ENCODE data around the gene C16orf86.

Gene C16orf86

DNA sequence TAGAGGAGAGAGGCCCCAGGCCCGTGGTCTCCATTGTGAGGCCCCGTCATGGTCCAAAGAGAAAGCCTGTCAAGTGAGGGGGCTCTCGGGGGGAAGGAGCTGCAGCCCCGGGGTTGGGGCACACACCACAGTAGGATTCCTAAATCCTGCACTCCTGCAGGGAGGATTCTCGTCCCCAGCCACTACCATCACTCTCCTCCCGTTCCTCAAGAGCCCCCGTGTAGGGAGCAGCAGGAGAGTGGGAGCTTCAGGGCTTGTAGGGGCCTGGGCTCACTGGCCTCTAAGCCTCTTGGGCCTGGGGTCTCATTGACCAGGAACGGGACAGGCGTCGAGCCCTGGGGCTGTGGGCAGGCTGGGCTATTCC is 821 bp downstream of the C16orf86 start:
- no peak for DNase-seq (ENCODE audit: low read depth in 2 of 2)

GRCh38 chr16:67667817-67668494 is 1.3 kb downstream of the C16orf86 start:
- peak; percentile 61 to 67 for DNase-seq (ENCODE audit: low read depth in 2 of 2)

DNA sequence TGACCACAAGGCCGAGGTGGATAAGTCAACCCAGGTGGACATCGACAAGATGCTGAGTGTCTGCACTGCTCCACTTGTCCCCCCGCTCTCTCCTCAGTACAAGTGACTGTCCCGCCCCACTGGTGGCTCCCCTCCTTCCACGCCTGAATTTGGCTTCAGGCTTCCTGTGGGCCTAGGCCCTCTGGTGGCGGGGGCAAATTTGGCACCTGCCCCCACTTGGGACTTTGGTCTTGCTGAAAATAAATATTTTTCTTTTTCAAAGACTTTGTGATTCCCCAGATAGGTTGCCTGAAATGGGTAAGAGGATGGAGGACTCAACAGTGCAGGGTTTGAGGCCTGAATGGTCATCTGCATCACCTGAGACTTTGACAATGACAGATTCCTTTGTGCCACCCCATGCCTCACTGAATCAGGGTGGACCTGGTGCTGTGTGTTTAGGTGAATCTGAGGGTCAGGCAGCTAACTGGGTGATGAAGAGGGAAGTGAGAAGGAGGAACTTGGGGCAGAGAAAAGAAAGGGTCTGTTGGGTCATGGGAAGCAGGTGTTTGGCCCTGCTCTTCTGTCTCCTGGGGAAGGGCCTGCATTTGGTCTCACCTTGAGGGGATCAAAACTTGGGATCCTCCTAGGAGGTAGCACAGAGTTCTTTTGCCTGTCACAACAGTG is 2.0 kb downstream of the C16orf86 start:
- DNase-seq (ENCODE audit: low read depth in 2 of 2) = no peak

- DNase-seq (ENCODE audit: low read depth in 2 of 2) = no peak
Measured at GRCh38 chr16:67669499-67670101, 3.0 kb downstream of the C16orf86 start.

DNA sequence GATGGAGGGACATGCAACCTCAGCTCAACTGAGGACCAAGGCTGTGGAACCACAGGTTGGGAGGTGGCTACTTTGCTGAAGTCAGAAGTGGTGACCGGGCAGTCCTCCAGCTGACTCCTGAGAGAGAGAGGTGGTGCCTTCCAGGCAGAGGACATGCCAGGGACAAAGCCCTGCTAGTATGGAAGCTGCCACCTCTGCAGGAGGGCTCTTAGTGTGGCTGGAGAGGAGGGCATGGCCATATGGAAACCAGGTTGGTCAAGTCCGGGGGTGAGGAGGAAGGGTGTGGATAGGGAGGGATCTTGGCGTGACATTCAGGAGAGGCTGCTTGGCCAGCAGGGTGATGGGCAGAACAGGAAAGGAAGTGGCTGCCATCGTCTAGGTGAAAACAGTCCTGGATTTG is 5.7 kb downstream of the C16orf86 start:
- no peak for DNase-seq (ENCODE audit: low read depth in 2 of 2)

- DNase-seq (ENCODE audit: low read depth in 2 of 2) = no peak
Measured at GRCh38 chr16:67672739-67673662, 6.4 kb downstream of the C16orf86 start.

DNA sequence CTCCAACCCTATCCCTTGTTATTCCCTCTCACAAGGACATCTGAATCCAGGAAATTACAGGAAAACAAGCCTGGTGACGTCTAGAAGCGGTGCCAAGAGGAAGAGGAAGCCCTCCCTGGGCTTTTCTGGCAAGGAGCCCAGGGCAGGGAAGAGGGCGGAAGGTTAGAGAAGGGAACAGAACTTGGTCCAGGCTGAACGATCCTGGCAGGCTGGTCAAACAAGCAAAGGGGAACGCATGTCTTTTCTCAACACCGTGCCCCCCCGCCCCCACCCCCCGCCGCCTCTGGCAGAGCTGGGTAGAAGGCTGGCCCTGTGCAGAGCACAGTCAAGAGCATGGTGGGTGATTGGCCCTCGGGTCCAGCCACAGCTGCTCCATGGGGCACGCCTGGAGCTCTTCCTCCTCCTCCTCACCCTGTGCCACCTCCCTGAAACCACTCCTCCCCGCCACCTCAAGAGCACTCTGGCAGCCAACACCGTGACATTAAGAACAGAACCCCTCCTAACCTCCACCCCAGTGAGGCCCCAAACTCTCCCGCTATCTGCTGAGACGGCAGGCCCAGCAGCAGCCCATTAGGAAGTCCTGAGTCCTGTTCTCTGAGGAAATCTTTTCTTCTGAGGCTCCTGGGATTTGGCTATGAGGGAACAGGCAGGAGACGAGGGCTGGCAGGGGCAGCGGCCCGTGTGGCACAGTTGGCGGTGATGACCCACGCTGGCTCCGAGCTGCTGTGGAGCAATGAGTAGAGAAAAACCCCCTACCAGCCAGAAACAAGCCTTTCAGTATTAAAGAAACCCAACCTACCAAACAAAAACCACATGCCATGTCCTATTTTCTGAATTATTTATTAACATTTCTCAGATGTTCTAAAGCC is 7.3 kb downstream of the C16orf86 start:
- no peak for DNase-seq (ENCODE audit: low read depth in 2 of 2)

DNA sequence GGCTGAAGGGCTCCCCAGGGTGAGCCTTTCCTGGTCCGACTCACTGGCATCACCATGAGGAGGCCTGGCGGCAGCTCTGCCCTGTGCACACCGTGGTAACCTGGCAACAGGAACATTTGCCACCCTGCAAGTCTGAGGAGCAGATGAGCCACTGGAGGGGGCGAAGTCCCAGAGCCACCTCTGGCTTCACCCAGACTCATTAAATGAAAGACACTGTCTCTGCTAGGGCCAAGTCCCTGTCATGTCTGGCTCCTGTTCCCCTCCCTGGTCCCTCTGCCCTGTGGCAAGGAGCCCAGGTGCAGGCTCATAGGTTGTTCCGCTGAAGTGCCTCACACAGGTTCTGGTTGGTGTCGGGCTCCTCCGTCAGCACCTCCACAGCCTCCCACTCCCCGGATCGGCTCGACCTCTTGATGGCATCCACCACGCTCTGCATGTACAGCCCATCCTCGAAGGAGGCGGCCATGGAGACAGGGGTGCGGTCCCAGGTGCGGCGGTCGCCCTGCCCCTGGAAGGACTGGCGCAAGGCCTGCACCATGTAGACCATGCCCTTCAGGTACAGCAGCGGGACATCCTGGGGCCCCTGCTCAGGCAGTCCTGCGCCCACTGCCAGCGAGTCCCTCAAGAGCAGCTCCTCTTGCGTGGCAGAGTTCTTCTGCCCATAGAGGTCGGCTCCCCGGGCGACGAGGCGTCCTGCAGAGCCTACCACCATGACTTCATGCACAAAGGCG is 8.4 kb downstream of the C16orf86 start:
- no peak for DNase-seq (ENCODE audit: low read depth in 2 of 2)

GRCh38 chr16:67675579-67675935 is 8.9 kb downstream of the C16orf86 start:
- DNase-seq (ENCODE audit: low read depth in 2 of 2) = no peak

DNA sequence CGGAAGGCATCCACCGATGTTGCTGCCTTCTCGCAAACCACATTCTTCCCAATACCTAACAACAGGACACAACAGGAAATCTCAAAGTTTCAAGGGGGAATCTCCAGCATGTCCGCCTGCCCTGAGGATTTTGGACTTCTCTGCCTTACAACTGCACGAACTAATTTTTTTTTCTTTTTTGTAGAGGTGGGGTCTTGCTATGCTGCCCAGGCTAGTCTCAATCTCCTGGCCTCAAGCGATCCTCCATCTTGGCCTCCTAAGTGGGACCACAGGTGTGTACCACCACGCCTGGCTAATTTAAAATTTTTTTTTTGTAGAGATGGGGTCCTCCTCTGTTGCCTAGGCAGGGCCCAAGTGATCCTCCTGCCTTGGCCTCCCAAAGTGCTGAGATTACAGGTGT is 9.4 kb downstream of the C16orf86 start:
- no peak for DNase-seq (ENCODE audit: low read depth in 2 of 2)

GRCh38 chr16:67676516-67676915 is 9.9 kb downstream of the C16orf86 start:
- DNase-seq (ENCODE audit: low read depth in 2 of 2) = no peak

DNA sequence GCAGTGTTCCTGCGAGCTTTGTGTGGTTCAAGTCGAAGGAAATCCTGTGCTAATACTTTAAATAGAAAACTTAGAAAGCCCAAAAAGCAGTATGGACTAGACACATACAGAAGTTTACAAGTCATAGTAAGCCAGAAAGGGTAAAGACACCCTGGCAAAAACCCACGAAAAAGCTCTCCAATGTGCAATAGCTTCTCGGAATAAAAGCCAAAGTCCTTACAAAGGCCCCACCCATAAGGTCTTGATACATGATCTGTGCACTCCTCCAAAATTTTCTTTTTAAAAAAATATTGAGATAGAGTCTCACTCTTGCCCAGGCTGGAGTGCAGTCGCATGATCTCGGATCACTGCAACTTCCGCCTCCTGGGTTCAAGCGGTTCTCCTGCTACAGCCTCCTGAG is 10.3 kb downstream of the C16orf86 start:
- no peak for DNase-seq (ENCODE audit: low read depth in 2 of 2)

- DNase-seq (ENCODE audit: low read depth in 2 of 2) = no peak
Measured at GRCh38 chr16:67677712-67678111, 11.1 kb downstream of the C16orf86 start.

DNA sequence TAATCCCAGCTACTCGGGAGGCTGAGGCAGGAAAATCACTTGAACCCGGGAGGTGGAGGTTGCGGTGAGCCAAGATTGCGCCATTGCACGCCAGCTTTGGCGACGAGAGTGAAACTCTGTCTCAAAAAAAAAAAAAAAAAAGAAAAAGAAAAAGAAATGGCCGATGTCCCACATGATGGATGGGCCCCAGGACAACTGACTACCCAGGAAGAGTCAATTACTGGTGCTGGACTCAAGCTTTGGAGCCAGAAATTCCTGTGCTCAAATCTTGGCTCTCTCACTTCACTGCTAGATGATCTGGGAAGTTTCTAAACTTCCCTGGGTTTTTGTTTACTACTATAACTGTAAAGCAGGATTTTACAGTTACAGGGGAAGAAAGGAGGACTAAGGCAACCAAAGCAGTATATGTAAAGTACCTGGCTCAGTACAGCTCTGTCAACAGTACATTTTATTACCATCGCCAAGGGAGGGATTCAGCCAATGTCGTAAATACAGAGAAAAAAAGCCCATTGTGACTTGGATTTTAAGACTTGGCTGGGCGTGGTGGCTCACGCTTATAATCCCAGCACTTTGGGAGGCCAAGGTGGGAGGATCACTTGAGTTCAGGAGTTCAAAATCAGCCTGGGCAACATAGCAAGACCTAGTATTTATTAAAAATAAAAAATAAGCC is 11.9 kb downstream of the C16orf86 start:
- no peak for DNase-seq (ENCODE audit: low read depth in 2 of 2)

GRCh38 chr16:67679935-67680897 is 13.6 kb downstream of the C16orf86 start:
- DNase-seq (ENCODE audit: low read depth in 2 of 2) = no peak

- no peak for DNase-seq (ENCODE audit: low read depth in 2 of 2)
Measured at GRCh38 chr16:67683767-67684166, 17.2 kb downstream of the C16orf86 start.

- no peak for DNase-seq (ENCODE audit: low read depth in 2 of 2)
Measured at GRCh38 chr16:67685388-67686112, 18.9 kb downstream of the C16orf86 start.

Data from stimulated activated CD8-positive, alpha-beta memory T cell treated with anti-CD3 and anti-CD28 coated beads, Interleukin-2, amount 100 ng/mL, for 48 hours (primary cell).